Esophagus muscularis mucosa (tissue), 3 donors: ENCODE results near the gene IL15.

ENCODE experiments used
- POLR2A ChIP-seq: fragments of 450-650 bp; IDR thresholded peaks from one replicate; pipeline ENCODE4 v1.6.1; 2017; ENCODE audit warnings: antibody characterized with exemption, moderate library complexity, mild to moderate bottlenecking, low read depth
- POLR2AphosphoS5 ChIP-seq, 2 donors: sonication (generic); formaldehyde crosslinking; IDR thresholded peaks; one replicate each; pipeline ENCODE4 v1.6.1; 2017; ENCODE audit warnings: antibody characterized with exemption in 2 of 2
- TF ChIP-seq, protein P1 (sequence below), 3 experiments: fragments of 200-600 bp in 2 of 3; fragments of 450-650 bp in 1 of 3; sonication (generic) in 2 of 3; IDR thresholded peaks; one replicate each; pipeline ENCODE4 v1.5.1; 2017 to 2019; ENCODE audit warnings: antibody characterized with exemption in 3 of 3, mild to moderate bottlenecking in 2 of 3, moderate library complexity in 1 of 3

- TF ChIP-seq, protein P1, sequence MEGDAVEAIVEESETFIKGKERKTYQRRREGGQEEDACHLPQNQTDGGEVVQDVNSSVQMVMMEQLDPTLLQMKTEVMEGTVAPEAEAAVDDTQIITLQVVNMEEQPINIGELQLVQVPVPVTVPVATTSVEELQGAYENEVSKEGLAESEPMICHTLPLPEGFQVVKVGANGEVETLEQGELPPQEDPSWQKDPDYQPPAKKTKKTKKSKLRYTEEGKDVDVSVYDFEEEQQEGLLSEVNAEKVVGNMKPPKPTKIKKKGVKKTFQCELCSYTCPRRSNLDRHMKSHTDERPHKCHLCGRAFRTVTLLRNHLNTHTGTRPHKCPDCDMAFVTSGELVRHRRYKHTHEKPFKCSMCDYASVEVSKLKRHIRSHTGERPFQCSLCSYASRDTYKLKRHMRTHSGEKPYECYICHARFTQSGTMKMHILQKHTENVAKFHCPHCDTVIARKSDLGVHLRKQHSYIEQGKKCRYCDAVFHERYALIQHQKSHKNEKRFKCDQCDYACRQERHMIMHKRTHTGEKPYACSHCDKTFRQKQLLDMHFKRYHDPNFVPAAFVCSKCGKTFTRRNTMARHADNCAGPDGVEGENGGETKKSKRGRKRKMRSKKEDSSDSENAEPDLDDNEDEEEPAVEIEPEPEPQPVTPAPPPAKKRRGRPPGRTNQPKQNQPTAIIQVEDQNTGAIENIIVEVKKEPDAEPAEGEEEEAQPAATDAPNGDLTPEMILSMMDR (IDR thresholded peaks at IDR 0.05): no peak
- TF ChIP-seq POLR2AphosphoS5 (IDR thresholded peaks at IDR 0.05) (no peak), POLR2A (no peak)
These were observed at the start of gene IL15 for GRCh38 chr4:141636082-141636770.
